Measurements from ENCODE around the gene SYDE2. TPM values are rescaled to one million over a fixed set of nuclear protein-coding genes. Genes with fewer than 3 reads are reported as not detected.
"Not testable (repeated sequence)": the region's sequence is repeated elsewhere in the genome, so short reads cannot be mapped to it uniquely, and the experiment has no call there.

The SYDE2 gene
- total RNA-seq, 1 donor from 2014 or later = 4.0 TPM

DNA sequence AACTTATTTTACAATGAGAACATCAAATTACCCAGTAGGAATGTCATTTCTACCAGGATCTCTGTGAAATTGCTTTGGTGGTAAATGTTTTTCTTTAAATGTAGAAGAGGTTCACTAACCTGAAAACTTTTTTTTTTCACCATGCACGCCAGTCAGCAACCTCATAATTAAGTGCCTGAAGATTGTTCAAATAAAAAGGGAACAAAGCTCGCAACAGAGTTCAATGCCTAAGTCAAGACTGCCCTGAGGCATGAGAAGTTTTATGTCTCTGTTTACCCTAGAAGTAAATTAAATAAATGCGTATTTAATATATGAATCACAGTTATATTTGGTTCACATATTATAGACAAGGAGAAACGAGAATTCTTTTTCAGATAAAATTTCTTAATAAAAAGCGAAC lies 13.8 kb upstream of the SYDE2 start:
- no peak for DNase-seq (ENCODE audit: low read depth, low spot score)

DNA sequence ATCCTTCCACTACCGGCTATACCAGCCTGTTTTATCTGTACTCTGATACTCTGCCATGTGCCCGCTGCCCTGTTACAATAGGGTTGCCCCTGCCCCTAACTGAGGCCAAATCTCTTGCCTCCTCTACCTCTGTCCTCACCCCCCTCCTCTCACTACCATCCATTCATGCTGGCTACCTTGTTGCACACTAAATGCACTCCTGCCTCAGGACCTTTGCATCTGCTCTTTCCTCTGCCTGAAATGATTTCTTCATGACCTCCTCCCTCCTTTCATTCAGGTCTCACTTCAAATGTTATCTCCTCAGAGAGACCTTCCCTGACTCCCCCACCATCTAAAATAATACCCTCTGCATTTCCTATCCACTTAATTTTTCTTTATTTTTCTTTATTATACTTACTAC lies 7.7 kb upstream of the SYDE2 start:
- DNase-seq (ENCODE audit: low read depth, low spot score) = no peak

GRCh38 chr1:85203573-85204171 lies 2.9 kb upstream of the SYDE2 start:
- no peak for DNase-seq (ENCODE audit: low read depth, low spot score)

GRCh38 chr1:85202864-85203255 lies 2.0 kb upstream of the SYDE2 start:
- DNase-seq (ENCODE audit: low read depth, low spot score) = no peak

DNA sequence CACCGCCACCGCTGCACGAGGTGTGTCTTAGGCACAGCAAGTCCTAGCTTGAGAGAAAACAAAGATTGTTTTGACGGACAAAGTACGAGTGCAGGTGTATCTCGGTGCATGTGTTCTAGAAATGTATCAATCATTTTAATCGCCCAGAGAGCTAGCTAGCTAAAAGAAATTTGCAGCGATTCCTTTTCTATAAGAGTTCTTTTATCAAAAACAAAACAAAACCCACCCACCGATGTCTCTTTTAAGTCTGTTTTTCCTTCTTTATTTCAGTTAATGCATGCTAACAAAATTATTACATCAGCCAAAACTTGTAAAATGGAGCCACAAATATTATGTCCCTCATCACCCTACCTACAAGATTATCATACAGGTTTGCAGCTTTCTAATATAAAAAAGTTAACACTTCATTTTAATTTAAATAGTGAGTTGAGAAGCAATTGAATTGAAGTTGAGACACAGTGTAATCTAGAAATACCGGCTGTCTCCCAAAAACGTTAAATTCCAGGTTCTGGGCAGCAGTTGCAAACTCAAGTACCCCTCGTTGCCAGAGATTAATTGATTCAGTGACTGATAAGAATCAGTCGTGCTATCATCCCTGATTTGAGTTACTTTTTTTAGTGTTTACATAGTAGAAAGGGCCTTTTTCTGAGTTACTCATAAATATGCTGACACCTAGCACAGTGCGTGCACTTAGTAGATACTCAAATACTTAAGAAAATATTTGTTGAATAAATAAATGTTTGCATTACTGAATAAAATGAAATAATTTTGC lies 1.5 kb upstream of the SYDE2 start:
- no peak for DNase-seq (ENCODE audit: low read depth, low spot score)

DNA sequence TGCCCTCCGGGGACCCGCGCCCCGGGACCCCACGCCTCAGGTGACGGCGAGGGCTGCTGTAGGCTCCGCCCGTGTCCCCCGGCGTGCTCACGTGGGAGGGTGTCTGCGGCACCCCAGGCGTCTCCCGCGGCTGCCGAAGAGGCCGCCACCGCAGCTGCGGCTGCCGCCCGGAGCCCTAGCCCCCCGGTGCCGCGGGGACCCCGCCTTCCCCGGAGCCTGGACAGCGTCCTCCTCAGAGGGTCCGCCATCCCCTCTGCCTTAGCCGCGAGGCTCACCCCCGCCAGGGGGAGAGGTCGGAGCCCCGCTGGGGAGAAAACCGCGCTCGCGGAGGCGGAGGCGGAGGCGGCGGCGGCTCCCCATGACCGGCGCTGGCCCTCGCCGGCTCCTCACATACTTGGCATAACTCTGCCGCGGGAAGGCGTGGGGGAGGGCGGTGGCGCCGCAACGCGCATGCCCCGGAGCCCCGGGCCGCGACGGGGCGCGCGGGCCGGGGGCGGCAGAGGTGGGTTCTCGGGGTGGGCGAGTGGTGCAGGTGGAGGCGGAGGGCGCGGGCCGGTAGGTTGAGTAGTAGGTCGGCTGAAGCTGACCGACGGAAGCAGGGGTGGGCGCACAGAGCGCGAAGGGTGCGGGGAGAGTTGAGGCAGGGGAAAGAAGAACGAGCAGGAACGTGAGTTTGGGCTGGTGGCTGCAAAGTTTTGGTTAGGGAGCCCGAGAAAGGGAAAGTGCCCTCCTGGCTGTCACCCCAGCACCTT lies 700 bp upstream of the SYDE2 start:
- no peak for DNase-seq (ENCODE audit: low read depth, low spot score)

GRCh38 chr1:85199667-85200462 lies 951 bp downstream of the SYDE2 start:
- no peak for DNase-seq (ENCODE audit: low read depth, low spot score)

- DNase-seq (ENCODE audit: low read depth, low spot score) = no peak
Observed at GRCh38 chr1:85198864-85199263, 2.0 kb downstream of the SYDE2 start.

GRCh38 chr1:85196358-85196757 lies 4.5 kb downstream of the SYDE2 start:
- DNase-seq (ENCODE audit: low read depth, low spot score) = no peak

DNA sequence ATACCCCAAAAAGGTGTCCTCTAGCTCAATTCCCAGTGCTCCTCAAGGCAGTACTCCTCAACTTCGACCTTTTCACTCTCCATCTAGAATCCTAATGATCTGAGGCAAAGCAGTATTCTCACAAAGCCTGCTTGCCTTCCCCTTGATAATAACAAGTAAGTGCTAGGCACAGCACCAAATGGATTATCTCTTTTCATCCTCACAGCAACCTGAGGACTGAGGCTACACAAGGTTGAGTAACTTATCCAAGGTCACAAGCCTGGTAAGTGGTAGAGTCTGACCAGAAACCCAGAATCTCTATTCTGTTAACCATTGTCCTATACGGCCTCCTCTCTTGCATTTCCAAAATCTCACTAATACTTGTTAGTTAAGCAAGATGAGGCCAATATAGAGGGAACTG lies 5.1 kb downstream of the SYDE2 start:
- no peak for DNase-seq (ENCODE audit: low read depth, low spot score)

GRCh38 chr1:85192129-85192528 lies 8.7 kb downstream of the SYDE2 start:
- not testable (repeated sequence) for DNase-seq (ENCODE audit: low read depth, low spot score)

GRCh38 chr1:85189120-85189519 lies 11.7 kb downstream of the SYDE2 start:
- DNase-seq (ENCODE audit: low read depth, low spot score) = no peak

DNA sequence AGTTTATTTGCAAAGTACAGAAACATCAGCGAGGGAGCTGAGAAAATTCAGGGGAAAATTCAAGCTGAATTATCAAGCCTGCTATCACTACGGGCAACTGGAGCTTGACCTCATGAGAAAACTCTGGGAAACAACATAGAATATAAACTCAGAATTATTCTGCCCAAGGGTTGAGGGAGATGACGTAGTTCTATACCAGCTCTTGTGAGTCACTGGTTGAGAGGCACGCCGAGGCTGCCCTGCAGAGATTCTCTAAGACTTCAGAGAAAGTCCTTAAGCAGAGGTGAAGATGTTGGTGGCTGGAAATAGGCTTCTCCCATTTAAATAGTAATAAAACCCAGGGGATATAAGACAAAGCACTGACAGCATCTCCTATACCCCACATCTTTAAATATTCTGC lies 12.3 kb downstream of the SYDE2 start:
- DNase-seq (ENCODE audit: low read depth, low spot score) = no peak

DNA sequence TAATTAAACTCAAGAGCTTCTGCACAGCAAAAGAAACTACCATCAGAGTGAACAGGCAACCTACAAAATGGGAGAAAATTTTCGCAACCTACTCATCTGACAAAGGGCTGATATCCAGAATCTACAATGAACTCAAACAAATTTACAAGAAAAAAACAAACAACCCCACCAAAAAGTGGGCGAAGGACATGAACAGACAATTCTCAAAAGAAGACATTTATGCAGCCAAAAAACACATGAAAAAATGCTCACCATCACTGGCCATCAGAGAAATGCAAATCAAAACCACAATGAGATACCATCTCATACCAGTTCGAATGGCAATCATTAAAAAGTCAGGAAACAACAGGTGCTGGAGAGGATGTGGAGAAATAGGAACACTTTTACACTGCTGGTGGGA lies 13.8 kb downstream of the SYDE2 start:
- not testable (repeated sequence) for DNase-seq (ENCODE audit: low read depth, low spot score)

DNA sequence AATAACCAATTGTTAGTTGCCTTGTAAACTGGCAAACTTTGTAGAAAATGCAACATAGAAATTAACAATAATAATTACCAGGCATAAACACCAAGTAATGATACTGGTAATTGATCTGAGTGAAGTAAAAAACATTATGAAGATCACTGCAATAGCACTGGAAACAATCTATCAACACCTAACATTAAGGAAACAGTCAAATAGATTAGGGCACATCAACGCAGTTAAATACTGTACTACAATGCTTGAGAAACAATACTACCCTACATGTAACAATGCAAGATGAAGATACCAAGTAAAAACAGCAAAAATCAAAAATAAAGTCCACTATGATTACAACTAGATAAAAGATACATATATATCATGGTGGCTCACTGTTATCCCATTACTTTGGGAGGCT lies 16.6 kb downstream of the SYDE2 start:
- no peak for DNase-seq (ENCODE audit: low read depth, low spot score)

GRCh38 chr1:85182700-85183099 lies 18.1 kb downstream of the SYDE2 start:
- no peak for DNase-seq (ENCODE audit: low read depth, low spot score)

DNA sequence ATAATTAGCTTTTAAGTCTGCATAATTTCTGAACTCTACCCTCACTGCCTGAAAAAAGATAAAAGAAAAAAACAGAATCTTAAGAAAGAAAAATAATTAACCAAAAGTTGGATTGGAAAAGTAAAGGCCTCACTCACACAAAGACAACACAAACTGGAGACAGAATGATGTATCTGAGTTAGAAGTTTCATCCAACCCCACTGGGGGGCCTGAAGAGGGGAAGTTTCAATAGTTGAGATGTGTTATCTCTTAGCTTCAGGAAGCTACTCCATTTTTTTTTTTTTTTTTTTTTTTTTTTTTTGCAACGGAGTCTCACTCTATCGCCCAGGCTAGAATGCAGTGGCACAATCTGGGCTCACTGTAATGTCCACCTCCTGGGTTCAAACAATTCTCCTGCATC lies 19.9 kb downstream of the SYDE2 start:
- no peak for DNase-seq (ENCODE audit: low read depth, low spot score)

DNA sequence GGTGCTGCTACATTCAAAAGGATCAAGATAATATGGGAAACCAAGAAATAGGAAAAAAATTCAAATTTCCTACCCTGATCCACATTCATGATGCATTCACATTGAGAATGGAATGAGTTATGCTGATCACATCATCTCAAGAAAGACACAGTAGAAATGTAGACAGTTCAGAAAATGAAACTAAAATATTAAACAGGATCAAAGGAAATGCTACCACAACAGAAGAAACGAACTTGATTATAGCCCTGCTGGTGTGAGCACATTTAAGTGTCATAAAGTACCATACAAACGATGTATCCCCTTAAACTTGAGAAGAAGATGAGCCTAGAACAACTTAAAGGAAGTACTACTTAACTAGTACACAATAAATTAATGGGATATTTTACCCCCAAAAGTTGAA lies 21.3 kb downstream of the SYDE2 start:
- DNase-seq (ENCODE audit: low read depth, low spot score) = no peak

DNA sequence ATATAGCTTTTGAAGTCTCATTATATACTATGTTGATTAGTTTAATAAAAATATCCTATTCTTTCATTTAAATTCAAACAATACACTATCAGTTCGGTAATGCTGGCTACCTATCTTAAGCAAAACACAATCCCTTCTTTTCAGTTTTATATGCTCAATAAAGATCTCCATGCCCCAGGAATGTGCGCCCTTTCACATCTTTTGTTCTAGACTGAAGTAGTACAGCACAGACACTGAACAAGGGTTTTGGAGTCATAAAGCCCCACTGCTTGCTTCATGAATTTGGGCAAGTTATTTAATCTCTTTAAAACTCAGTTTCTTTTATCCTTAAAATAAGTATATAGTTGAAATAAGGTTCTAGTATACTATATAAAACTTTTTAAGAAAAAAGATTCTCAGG lies 22.4 kb downstream of the SYDE2 start:
- DNase-seq (ENCODE audit: low read depth, low spot score) = no peak

DNA sequence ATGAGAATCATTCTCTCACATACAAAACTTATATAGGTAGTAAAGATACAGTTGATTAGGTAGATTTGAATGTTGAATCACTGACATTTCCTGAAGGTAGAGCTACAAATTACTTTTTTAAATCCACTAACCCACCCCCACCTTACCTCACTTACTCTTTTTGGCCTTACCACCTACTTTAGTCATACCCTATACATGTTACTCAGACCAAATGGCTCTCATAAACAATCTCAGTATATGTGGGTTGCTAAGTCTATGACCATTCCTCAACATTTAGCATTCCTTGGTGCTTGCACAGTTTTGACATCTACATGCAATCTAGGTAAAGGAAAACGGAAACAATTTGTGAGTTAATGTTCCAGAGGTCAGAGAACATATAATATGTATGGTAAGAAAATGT lies 26.3 kb downstream of the SYDE2 start:
- DNase-seq (ENCODE audit: low read depth, low spot score) = no peak

DNA sequence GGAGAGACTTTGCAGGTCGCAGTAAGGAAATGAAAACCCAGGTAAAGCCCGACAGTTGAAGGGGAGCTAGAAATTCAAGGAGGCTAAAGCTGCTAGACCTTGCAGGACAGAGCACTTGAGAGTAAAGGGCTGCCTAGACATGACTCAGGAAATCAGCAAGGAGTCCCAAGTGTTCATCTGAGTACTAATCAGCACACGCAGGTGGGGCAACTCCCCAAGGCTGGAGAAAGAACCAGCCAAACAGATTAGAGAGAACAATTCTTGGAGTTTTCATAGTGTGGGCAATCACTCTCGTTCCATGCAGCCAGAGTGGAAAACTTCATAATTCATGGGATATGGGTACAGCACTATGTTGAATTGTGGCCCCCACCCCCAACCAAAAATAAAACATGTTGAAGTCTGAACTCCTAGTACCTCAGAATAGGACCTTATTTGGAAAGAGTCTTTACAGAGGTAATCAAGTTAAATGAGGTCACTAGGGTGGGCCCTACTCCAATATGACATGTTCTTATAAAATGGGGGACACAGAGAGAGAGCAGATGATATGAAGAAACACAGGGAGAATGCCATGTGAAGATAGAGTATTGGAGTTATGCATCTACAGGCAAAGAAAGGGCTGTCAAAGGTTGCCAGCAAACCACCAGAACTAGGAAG lies 28.0 kb downstream of the SYDE2 start:
- no peak for DNase-seq (ENCODE audit: low read depth, low spot score)

Data from pulmonary artery endothelial cell (primary cell).